ENCODE measurements around the gene CD86. TPM values are rescaled to one million over a fixed set of nuclear protein-coding genes. Genes with fewer than 3 reads are reported as not detected.

CD86 gene
- total and polyA plus RNA-seq, 7 donors: 3.0 to 18.5 (median 5.5) TPM

DNA sequence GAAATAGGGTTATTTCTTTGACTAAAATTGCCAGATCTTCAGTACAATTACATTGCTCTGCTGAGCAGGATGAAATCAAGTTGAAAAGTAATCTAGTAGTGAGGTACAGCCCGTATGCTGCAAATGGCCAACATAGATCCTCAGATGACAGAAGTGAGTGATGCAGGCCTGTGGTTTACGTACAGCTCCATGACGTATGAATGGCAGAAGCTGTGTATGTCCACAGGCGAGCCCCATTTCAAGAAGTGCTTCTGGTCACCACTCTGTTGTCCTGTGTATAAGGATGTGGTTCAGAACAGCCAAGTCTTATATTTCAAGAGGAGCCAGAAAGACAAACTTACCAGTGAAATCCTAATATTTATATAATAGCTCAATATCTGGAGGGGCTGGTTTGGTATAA lies 9.2 kb downstream of the CD86 start:
- H3K9me3 ChIP-seq: no peaks in the 10 kb centered on the region
- TF ChIP-seq, protein P1, sequence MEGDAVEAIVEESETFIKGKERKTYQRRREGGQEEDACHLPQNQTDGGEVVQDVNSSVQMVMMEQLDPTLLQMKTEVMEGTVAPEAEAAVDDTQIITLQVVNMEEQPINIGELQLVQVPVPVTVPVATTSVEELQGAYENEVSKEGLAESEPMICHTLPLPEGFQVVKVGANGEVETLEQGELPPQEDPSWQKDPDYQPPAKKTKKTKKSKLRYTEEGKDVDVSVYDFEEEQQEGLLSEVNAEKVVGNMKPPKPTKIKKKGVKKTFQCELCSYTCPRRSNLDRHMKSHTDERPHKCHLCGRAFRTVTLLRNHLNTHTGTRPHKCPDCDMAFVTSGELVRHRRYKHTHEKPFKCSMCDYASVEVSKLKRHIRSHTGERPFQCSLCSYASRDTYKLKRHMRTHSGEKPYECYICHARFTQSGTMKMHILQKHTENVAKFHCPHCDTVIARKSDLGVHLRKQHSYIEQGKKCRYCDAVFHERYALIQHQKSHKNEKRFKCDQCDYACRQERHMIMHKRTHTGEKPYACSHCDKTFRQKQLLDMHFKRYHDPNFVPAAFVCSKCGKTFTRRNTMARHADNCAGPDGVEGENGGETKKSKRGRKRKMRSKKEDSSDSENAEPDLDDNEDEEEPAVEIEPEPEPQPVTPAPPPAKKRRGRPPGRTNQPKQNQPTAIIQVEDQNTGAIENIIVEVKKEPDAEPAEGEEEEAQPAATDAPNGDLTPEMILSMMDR (IDR thresholded peaks at IDR 0.05): no peak
- TF ChIP-seq EP300 (IDR thresholded peaks at IDR 0.05) (no peak), POLR2A (IDR thresholded peaks at IDR 0.05) (no peak), POLR2AphosphoS5 (IDR thresholded peaks at IDR 0.05) (no peak)
- intact Hi-C loops (cut with DNase I): no loop called here
- H3K27me3 ChIP-seq: no peaks in the 10 kb centered on the region
- DNase-seq: no peak
- no peak overlapping the region for H3K4me3 ChIP-seq
- 84 to 86% methylated on average over 4 of the region's 4 CpGs for WGBS, 2 donors
- H3K4me1 ChIP-seq: no peaks in the 10 kb centered on the region
- H3K27ac ChIP-seq: no peak overlapping the region
- H3K36me3 ChIP-seq: no peaks in the 10 kb centered on the region

DNA sequence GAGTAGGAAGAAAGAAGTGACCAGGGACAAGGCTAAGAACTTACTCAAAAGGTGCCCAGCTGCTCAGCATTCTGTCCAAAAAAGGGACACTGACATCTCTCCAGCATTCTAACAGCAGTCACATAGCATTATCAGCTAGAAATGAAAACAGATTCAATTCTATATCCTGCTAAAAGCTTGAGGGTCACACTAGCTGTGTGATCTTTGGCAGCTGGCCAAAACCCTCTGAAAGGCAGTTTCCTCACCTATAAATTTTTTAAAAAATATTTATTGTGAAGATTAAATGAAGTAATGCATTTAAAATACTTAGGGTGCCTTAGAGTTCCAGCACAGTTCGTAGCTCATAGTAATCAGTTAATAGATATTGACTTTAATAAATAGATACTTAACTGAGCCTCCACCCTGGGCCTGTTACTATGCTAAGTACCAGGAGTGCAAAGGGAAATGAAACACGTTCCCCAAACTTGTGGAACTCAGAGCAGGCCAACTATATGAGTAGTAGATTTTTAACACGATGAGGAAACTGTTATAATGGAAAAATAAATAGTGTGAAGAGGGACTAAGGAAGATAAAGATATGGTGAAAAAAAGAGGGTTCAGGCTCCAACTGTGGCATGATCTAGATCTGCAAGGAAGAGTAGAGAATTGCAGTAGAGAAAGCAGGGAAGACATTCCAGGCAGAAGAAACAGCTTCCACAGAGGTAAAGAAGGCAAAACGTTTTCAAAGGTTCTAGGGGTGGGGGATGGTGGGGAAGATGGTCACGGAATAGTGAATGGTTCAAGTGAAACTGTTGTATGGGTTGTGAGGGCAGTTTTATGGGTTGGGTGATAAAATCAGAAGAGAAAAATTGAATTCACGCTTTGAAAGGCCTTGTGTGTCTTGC lies 11.4 kb downstream of the CD86 start:
- no peak for DNase-seq
- intact Hi-C loops (cut with DNase I): no loop called here
- Histone ChIP-seq H3K9me3 (no peaks in the 10 kb centered on the region), H3K4me1 (no peaks in the 10 kb centered on the region), H3K36me3 (no peaks in the 10 kb centered on the region), H3K27me3 (no peaks in the 10 kb centered on the region), H3K4me3 (no peak overlapping the region), H3K27ac (no peak overlapping the region)
- TF ChIP-seq POLR2A (IDR thresholded peaks at IDR 0.05) (no peak), EP300 (IDR thresholded peaks at IDR 0.05) (no peak), POLR2AphosphoS5 (IDR thresholded peaks at IDR 0.05) (no peak)
- TF ChIP-seq, protein P1 (IDR thresholded peaks at IDR 0.05): no peak
- WGBS, 2 donors: 58 to 65% methylated on average over 6 of the region's 6 CpGs

DNA sequence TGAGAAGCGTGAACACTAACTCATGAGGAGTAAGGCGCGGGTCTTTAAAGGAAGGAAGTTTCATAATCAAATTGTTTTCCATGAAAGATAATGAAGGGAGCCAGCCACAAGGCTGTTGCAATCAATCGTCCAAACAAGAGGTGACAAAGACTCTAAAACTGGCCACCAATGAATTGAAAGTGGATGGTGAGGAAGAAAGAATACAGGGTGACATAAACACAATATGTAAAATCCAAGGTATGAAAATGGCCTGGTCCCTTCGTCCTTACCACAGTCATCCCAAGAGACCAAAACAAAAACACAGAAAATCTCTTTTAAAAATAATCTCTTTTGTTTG lies 12.0 kb downstream of the CD86 start:
- H3K4me3 ChIP-seq: no peak overlapping the region
- no peaks in the 10 kb centered on the region for H3K36me3 ChIP-seq
- no peaks in the 10 kb centered on the region for H3K27me3 ChIP-seq
- H3K27ac ChIP-seq: no peak overlapping the region
- WGBS, 2 donors: 55 to 74% methylated on average over 5 of the region's 5 CpGs
- no peaks in the 10 kb centered on the region for H3K4me1 ChIP-seq
- DNase-seq: no peak
- intact Hi-C loops (cut with DNase I): no loop called here
- no peaks in the 10 kb centered on the region for H3K9me3 ChIP-seq
- TF ChIP-seq, protein P1 (IDR thresholded peaks at IDR 0.05): no peak
- TF ChIP-seq EP300 (IDR thresholded peaks at IDR 0.05) (no peak), POLR2AphosphoS5 (IDR thresholded peaks at IDR 0.05) (no peak), POLR2A (IDR thresholded peaks at IDR 0.05) (no peak)

DNA sequence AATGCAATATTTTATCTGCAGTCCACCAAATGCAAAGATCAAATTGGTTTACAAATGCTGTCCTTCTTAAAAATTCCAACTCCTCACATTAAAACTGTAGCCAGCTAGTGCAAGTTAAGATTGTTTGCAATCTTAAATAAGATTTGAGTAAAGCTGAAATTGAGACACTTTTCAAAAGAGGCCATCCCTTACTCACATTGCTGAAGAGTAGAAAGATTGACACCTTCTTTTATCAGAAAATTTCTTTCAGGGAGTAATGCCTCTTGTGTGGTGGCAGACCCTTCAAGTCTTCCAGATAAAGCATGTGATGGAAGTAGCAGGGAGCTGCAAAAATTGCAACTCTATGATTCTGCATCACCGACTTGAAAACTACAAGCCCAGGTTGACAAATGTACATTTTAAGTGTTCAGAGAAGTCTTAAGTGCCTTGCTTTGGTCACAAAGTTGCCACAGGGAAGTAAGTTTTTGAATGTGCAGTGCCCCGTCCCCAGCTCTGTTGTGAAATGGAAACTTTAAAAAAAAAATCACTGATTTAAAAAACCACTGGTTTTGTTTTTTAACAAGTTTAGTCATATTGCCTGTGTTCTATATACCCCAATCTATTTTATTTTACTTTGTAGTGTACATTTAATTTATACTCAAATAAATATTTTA lies 12.6 kb downstream of the CD86 start:
- no peak for TF ChIP-seq EP300 (IDR thresholded peaks at IDR 0.05)
- no peak for TF ChIP-seq POLR2AphosphoS5 (IDR thresholded peaks at IDR 0.05)
- no peak for TF ChIP-seq POLR2A (IDR thresholded peaks at IDR 0.05)
- TF ChIP-seq, protein P1 (IDR thresholded peaks at IDR 0.05): no peak
- Histone ChIP-seq H3K27ac (no peak overlapping the region), H3K27me3 (no peaks in the 10 kb centered on the region), H3K4me1 (no peaks in the 10 kb centered on the region), H3K9me3 (no peaks in the 10 kb centered on the region), H3K36me3 (no peaks in the 10 kb centered on the region), H3K4me3 (no peak overlapping the region)
- DNase-seq: no peak
- intact Hi-C loops (cut with DNase I): no loop called here
- WGBS, 2 donors: 71 to 83% methylated on average over 2 of the region's 2 CpGs

Data from sigmoid colon (tissue), 7 donors.